Astrocyte (in vitro differentiated cells and primary cell): ENCODE measurements around the gene SLC25A47. TPM values are rescaled to one million over a fixed set of nuclear protein-coding genes. Genes with fewer than 3 reads are reported as not detected.
"Not testable (repeated sequence)": the region's sequence is repeated elsewhere in the genome, so short reads cannot be mapped to it uniquely, and the experiment has no call there.

Experiments
- DNase-seq: peaks from one replicate; pipeline ENCODE4 v3.0.0-alpha.2; 2010; ENCODE audit warnings: low read depth
- FAIRE-seq: peaks from 2 replicates; lab custom pipeline; 2011; peaks lifted over from hg19 to GRCh38; lab: Jason Lieb, UNC
- H2AFZ ChIP-seq: 2 replicates; pipeline ENCODE4 v1.6.0; 2012; ENCODE audit warnings: low read depth, low read length, inconsistent platforms
- H3K27ac ChIP-seq: 2 replicates; pipeline ENCODE4 v1.5.1; 2011; ENCODE audit warnings: low read depth, low read length, inconsistent platforms
- H3K27me3 ChIP-seq: 2 replicates; pipeline ENCODE4 v1.6.0; 2011; ENCODE audit warnings: low read length, inconsistent platforms; ENCODE audit not compliant: insufficient read depth
- H3K36me3 ChIP-seq: 2 replicates; pipeline ENCODE4 v1.5.1; 2011; ENCODE audit warnings: low read length, inconsistent platforms; ENCODE audit not compliant: insufficient read depth
- H3K4me1 ChIP-seq: 2 replicates; pipeline ENCODE4 v1.5.1; 2011; ENCODE audit warnings: low read length, inconsistent platforms; ENCODE audit not compliant: insufficient read depth
- H3K4me2 ChIP-seq: 2 replicates; pipeline ENCODE4 v1.6.0; 2012; ENCODE audit warnings: low read length, inconsistent platforms
- H3K4me3 ChIP-seq: 2 replicates; pipeline ENCODE4 v1.5.1; 2011; ENCODE audit warnings: low read depth, mild to moderate bottlenecking, low read length, inconsistent platforms; ENCODE audit not compliant: insufficient read depth
- H3K79me2 ChIP-seq: 2 replicates; pipeline ENCODE4 v1.6.0; 2012; ENCODE audit warnings: mild to moderate bottlenecking, low read length, inconsistent platforms; ENCODE audit not compliant: insufficient read depth
- H3K9ac ChIP-seq: 2 replicates; pipeline ENCODE4 v1.6.0; 2012; ENCODE audit warnings: mild to moderate bottlenecking, low read length, inconsistent platforms
- H3K9me3 ChIP-seq: 2 replicates; pipeline ENCODE4 v1.5.1; 2012; ENCODE audit warnings: low read depth, mild to moderate bottlenecking, low read length, inconsistent platforms; ENCODE audit not compliant: insufficient read depth
- H4K20me1 ChIP-seq: 2 replicates; pipeline ENCODE4 v1.6.0; 2012; ENCODE audit warnings: low read length, inconsistent platforms; ENCODE audit not compliant: insufficient read depth
- H3K27ac Mint-ChIP-seq: one replicate; pipeline ENCODE4 v1.8.0; 2021; ENCODE audit warnings: mild to moderate bottlenecking, mixed read lengths; ENCODE audit not compliant: unreplicated experiment
- H3K27me3 Mint-ChIP-seq: one replicate; pipeline ENCODE4 v1.8.0; 2021; ENCODE audit warnings: low read depth, mixed read lengths; ENCODE audit not compliant: unreplicated experiment
- H3K36me3 Mint-ChIP-seq: one replicate; pipeline ENCODE4 v1.8.0; 2021; ENCODE audit warnings: low read depth, mixed read lengths; ENCODE audit not compliant: unreplicated experiment
- H3K4me1 Mint-ChIP-seq: one replicate; pipeline ENCODE4 v1.8.0; 2021; ENCODE audit warnings: low read depth, mixed read lengths; ENCODE audit not compliant: unreplicated experiment
- H3K4me3 Mint-ChIP-seq: one replicate; pipeline ENCODE4 v1.8.0; 2021; ENCODE audit warnings: mild to moderate bottlenecking, moderate library complexity, mixed read lengths; ENCODE audit not compliant: unreplicated experiment
- H3K9me3 Mint-ChIP-seq: one replicate; pipeline ENCODE4 v1.8.0; 2021; ENCODE audit warnings: mild to moderate bottlenecking, mixed read lengths; ENCODE audit not compliant: unreplicated experiment
- CTCF ChIP-seq: IDR thresholded peaks from 2 replicates; pipeline ENCODE4 v1.5.1; 2011; ENCODE audit warnings: low read depth, mild to moderate bottlenecking, inconsistent platforms, low read length, moderate library complexity; ENCODE audit not compliant: insufficient read depth
- EZH2 ChIP-seq: IDR thresholded peaks from 2 replicates; pipeline ENCODE4 v1.6.1; 2012; ENCODE audit warnings: mild to moderate bottlenecking, low read length, inconsistent platforms; ENCODE audit not compliant: insufficient read depth
- total RNA-seq: library from RNA; stranded (reverse); gene quantifications from 2 replicates; pipeline ENCODE4 v1.2.1, GENCODE V29; 2021

Gene SLC25A47
- total RNA-seq, 1 donor from 2014 or later, result not detected

- Histone ChIP-seq H3K36me3 (no peaks in the 10 kb centered on the region), H3K4me1 (peaks cover 11% of the 10 kb centered on the region), H3K27me3 (no peaks in the 10 kb centered on the region), H2AFZ (no peak overlapping the region), H4K20me1 (peaks cover 44% of the 10 kb centered on the region), H3K27ac (no peak overlapping the region), H3K9me3 (no peaks in the 10 kb centered on the region), H3K4me2 (no peak overlapping the region), H3K4me3 (no peak overlapping the region), H3K79me2 (peaks cover 10% of the 10 kb centered on the region), H3K9ac (no peak overlapping the region)
- Mint-ChIP-seq H3K27me3 (no peaks in the 10 kb centered on the region), H3K9me3 (no peaks in the 10 kb centered on the region), H3K36me3 (peaks cover 11% of the 10 kb centered on the region), H3K4me3 (no peak overlapping the region), H3K27ac (no peak overlapping the region), H3K4me1 (peaks cover 5% of the 10 kb centered on the region)
- no peak for TF ChIP-seq CTCF
- no peak for TF ChIP-seq EZH2
- FAIRE-seq (no peak), DNase-seq (no peak)
These were observed 27.6 kb upstream of the SLC25A47 start for GRCh38 chr14:100295376-100296105.

- FAIRE-seq, result no peak
- Mint-ChIP-seq H3K36me3 (peaks cover 11% of the 10 kb centered on the region), H3K9me3 (no peaks in the 10 kb centered on the region), H3K4me3 (no peak overlapping the region), H3K4me1 (peaks cover 5% of the 10 kb centered on the region), H3K27ac (no peak overlapping the region), H3K27me3 (no peaks in the 10 kb centered on the region)
- H4K20me1 ChIP-seq, result peaks cover 39% of the 10 kb centered on the region
- H3K4me2 ChIP-seq, result no peak overlapping the region
- no peak overlapping the region for H3K9ac ChIP-seq
- no peaks in the 10 kb centered on the region for H3K9me3 ChIP-seq
- no peaks in the 10 kb centered on the region for H3K36me3 ChIP-seq
- peaks cover 10% of the 10 kb centered on the region for H3K79me2 ChIP-seq
- TF ChIP-seq EZH2, result no peak
- TF ChIP-seq CTCF, result no peak
- peaks cover 11% of the 10 kb centered on the region for H3K4me1 ChIP-seq
- H3K27ac ChIP-seq, result no peak overlapping the region
- DNase-seq, result no peak
- H2AFZ ChIP-seq, result no peak overlapping the region
- no peak overlapping the region for H3K4me3 ChIP-seq
- H3K27me3 ChIP-seq, result no peaks in the 10 kb centered on the region
These were observed 27.0 kb upstream of the SLC25A47 start for GRCh38 chr14:100296106-100296651.

GRCh38 chr14:100296729-100297128 lies 26.4 kb upstream of the SLC25A47 start:
- H3K4me1 Mint-ChIP-seq, H3K4me3 ChIP-seq, H3K27ac Mint-ChIP-seq, H3K9me3 Mint-ChIP-seq, H3K36me3 ChIP-seq, DNase-seq, H3K9ac ChIP-seq, H3K27ac ChIP-seq, H3K9me3 ChIP-seq, H3K27me3 Mint-ChIP-seq, H2AFZ ChIP-seq, H3K27me3 ChIP-seq, H3K79me2 ChIP-seq, H3K4me3 Mint-ChIP-seq, FAIRE-seq: not testable (repeated sequence)
- peaks cover 11% of the 10 kb centered on the region for H3K36me3 Mint-ChIP-seq
- Histone ChIP-seq H3K4me2 (peak overlapping the region; percentile 56), H4K20me1 (peaks cover 36% of the 10 kb centered on the region), H3K4me1 (peaks cover 11% of the 10 kb centered on the region)
